ENCODE measurements around the gene PLEKHH2. TPM values are rescaled to one million over a fixed set of nuclear protein-coding genes. Genes with fewer than 3 reads are reported as not detected.

The PLEKHH2 gene
- total RNA-seq, 1 experiment from 2014 or later: 3.1 TPM

DNA sequence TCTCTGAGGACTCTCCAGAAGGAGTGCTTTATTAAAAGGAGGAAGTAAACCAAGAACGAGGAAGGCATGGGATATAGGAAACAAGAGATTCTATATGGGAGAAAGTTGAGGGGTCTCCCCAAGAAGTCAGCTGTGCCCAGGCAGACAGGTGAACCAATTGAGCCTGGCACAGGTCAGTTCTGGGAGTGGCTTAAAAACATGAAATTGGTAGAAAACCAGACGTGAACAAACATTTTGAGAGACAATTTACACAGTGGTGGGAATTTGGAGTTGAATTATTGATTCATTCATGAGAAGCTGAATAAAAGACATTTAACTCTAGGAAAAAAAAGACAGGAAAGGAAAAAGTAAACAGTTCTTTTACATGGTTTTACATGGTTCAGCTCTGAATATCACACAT is 16.4 kb downstream of the PLEKHH2 start:
- Mint-ChIP-seq H3K9me3 (no peaks in the 10 kb centered on the region), H3K27me3 (ENCODE audit: low read depth) (no peaks in the 10 kb centered on the region; the same call in 1 of the 2 replicates), H3K36me3 (ENCODE audit: insufficient read depth in 1 of 3, low read depth in 3 of 3) (no peaks in the 10 kb centered on the region), H3K27ac (no peak overlapping the region), H3K4me3 (no peak overlapping the region), H3K4me1 (no peaks in the 10 kb centered on the region)
- Histone ChIP-seq H2BK15ac (ENCODE audit: low read depth, low read length) (no peak overlapping the region), H3K79me1 (ENCODE audit: insufficient read depth, low read depth, low read length, poor library complexity, severe bottlenecking) (no peaks in the 10 kb centered on the region), H2BK20ac (ENCODE audit: low read depth, low read length, poor library complexity, severe bottlenecking) (no peak overlapping the region), H3K27me3 (ENCODE audit: insufficient read depth, low read length) (no peaks in the 10 kb centered on the region), H4K8ac (replicated peaks; ENCODE audit: insufficient read length, low read depth, low read length) (no peak overlapping the region), H3K4me1 (ENCODE audit: insufficient read depth, low read length) (no peaks in the 10 kb centered on the region), H3K9ac (ENCODE audit: extremely low read depth, insufficient read length, low read length) (no peak overlapping the region), H3K18ac (ENCODE audit: insufficient read length, low read depth, low read length) (no peak overlapping the region), H4K20me1 (ENCODE audit: control insufficient read depth, insufficient read depth, insufficient read length) (no peaks in the 10 kb centered on the region), H3K56ac (ENCODE audit: insufficient read length, low read depth, low read length) (no peak overlapping the region), H4K5ac (ENCODE audit: insufficient read length, low read depth, low read length) (no peak overlapping the region), H3K23ac (ENCODE audit: insufficient read length, low read depth, low read length) (no peak overlapping the region), H2BK120ac (ENCODE audit: low read depth, low read length, poor library complexity, severe bottlenecking) (no peak overlapping the region), H3K4ac (ENCODE audit: low read depth, low read length) (no peak overlapping the region), H3K23me2 (ENCODE audit: insufficient read length, low read depth, low read length, poor library complexity, severe bottlenecking) (no peaks in the 10 kb centered on the region), H2BK12ac (ENCODE audit: insufficient read length, low read depth, low read length) (no peak overlapping the region), H3K9me3 (ENCODE audit: control insufficient read depth, low read depth, low read length) (no peaks in the 10 kb centered on the region), H3K14ac (ENCODE audit: insufficient read depth, low read length) (no peak overlapping the region), H2BK5ac (ENCODE audit: insufficient read length, low read length) (no peak overlapping the region), H2AK5ac (ENCODE audit: insufficient read length, low read length) (no peak overlapping the region), H3K27ac (ENCODE audit: insufficient read length, low read depth, low read length) (no peak overlapping the region), H2AFZ (ENCODE audit: low read length) (no peak overlapping the region), H3T11ph (ENCODE audit: low read length) (no peak overlapping the region), H4K91ac (ENCODE audit: insufficient read length, low read depth, low read length) (no peak overlapping the region), H3K4me2 (ENCODE audit: insufficient read depth, insufficient read length, low read length) (no peak overlapping the region), H3K79me2 (ENCODE audit: insufficient read depth, low read length) (no peaks in the 10 kb centered on the region)
- DNase-seq: no peak
- TF ChIP-seq, protein P1, sequence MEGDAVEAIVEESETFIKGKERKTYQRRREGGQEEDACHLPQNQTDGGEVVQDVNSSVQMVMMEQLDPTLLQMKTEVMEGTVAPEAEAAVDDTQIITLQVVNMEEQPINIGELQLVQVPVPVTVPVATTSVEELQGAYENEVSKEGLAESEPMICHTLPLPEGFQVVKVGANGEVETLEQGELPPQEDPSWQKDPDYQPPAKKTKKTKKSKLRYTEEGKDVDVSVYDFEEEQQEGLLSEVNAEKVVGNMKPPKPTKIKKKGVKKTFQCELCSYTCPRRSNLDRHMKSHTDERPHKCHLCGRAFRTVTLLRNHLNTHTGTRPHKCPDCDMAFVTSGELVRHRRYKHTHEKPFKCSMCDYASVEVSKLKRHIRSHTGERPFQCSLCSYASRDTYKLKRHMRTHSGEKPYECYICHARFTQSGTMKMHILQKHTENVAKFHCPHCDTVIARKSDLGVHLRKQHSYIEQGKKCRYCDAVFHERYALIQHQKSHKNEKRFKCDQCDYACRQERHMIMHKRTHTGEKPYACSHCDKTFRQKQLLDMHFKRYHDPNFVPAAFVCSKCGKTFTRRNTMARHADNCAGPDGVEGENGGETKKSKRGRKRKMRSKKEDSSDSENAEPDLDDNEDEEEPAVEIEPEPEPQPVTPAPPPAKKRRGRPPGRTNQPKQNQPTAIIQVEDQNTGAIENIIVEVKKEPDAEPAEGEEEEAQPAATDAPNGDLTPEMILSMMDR (conservative IDR thresholded peaks at IDR 0.05): no peak
- no CpG with 5 or more reads among the region's 2 CpGs for WGBS (ENCODE audit: extremely low coverage, insufficient read length, low lambda C conversion rate)

Data from H9 (cell line).